ENCODE data around the gene ZNF407.
"Not testable (repeated sequence)": the region's sequence is repeated elsewhere in the genome, so short reads cannot be mapped to it uniquely, and the experiment has no call there.

The ZNF407 gene

GRCh38 chr18:74565993-74566392, 31.7 kb upstream of the ZNF407 start:
- WGBS (ENCODE audit: extremely low coverage, insufficient coverage, low lambda C conversion rate): no CpG with 5 or more reads among the region's 3 CpGs
- not testable (repeated sequence) for H2BK15ac ChIP-seq (replicated peaks; ENCODE audit: low read depth); H3K4me1 ChIP-seq (ENCODE audit: control insufficient read depth, low read depth, low read length); DNase-seq; H3K36me3 ChIP-seq (ENCODE audit: control insufficient read depth, insufficient read depth, low read length); H3K9ac ChIP-seq (ENCODE audit: low read length); H3K23ac ChIP-seq (ENCODE audit: low read length); H2BK5ac ChIP-seq (ENCODE audit: low read length); H3K79me1 ChIP-seq (ENCODE audit: low read length); H3K79me2 ChIP-seq (ENCODE audit: control insufficient read depth, insufficient read depth, low read length); H3K56ac ChIP-seq (ENCODE audit: low read length); H3K27me3 ChIP-seq (ENCODE audit: insufficient read depth, low read length, poor library complexity); H4K5ac ChIP-seq (ENCODE audit: low read length); H3K4ac ChIP-seq (ENCODE audit: low read depth, low read length); H3K4me2 ChIP-seq (ENCODE audit: low read length); H3K18ac ChIP-seq (ENCODE audit: low read length); H3K27ac ChIP-seq (ENCODE audit: low read depth, low read length); H4K8ac ChIP-seq (ENCODE audit: low read depth, low read length); H2AK5ac ChIP-seq (ENCODE audit: low read length); H2BK120ac ChIP-seq (ENCODE audit: low read depth, low read length); H3K4me3 ChIP-seq (ENCODE audit: low read length)

GRCh38 chr18:74567822-74568221, 29.8 kb upstream of the ZNF407 start:
- H4K8ac ChIP-seq (ENCODE audit: low read depth, low read length): no peak overlapping the region
- H3K18ac ChIP-seq (ENCODE audit: low read length): no peak overlapping the region
- H3K4me1 ChIP-seq (ENCODE audit: control insufficient read depth, low read depth, low read length): no peaks in the 10 kb centered on the region
- no peak overlapping the region for H2BK120ac ChIP-seq (ENCODE audit: low read depth, low read length)
- no peak overlapping the region for H3K4ac ChIP-seq (ENCODE audit: low read depth, low read length)
- no peak overlapping the region for H3K9ac ChIP-seq (ENCODE audit: low read length)
- H3K56ac ChIP-seq (ENCODE audit: low read length): no peak overlapping the region
- H3K27me3 ChIP-seq (ENCODE audit: insufficient read depth, low read length, poor library complexity): no peaks in the 10 kb centered on the region
- no peak overlapping the region for H2BK15ac ChIP-seq (replicated peaks; ENCODE audit: low read depth)
- no peaks in the 10 kb centered on the region for H3K36me3 ChIP-seq (ENCODE audit: control insufficient read depth, insufficient read depth, low read length)
- no peaks in the 10 kb centered on the region for H3K79me2 ChIP-seq (ENCODE audit: control insufficient read depth, insufficient read depth, low read length)
- no peak overlapping the region for H4K5ac ChIP-seq (ENCODE audit: low read length)
- no peak overlapping the region for H3K4me3 ChIP-seq (ENCODE audit: low read length)
- H3K27ac ChIP-seq (ENCODE audit: low read depth, low read length): no peak overlapping the region
- no CpG with 5 or more reads among the region's 7 CpGs for WGBS (ENCODE audit: extremely low coverage, insufficient coverage, low lambda C conversion rate)
- no peak for DNase-seq
- H3K23ac ChIP-seq (ENCODE audit: low read length): no peak overlapping the region
- H2BK5ac ChIP-seq (ENCODE audit: low read length): no peak overlapping the region
- H2AK5ac ChIP-seq (ENCODE audit: low read length): no peak overlapping the region
- no peak overlapping the region for H3K4me2 ChIP-seq (ENCODE audit: low read length)
- no peaks in the 10 kb centered on the region for H3K79me1 ChIP-seq (ENCODE audit: low read length)

- WGBS (ENCODE audit: extremely low coverage, insufficient coverage, low lambda C conversion rate): no CpG with 5 or more reads among the region's 4 CpGs
- H3K4ac ChIP-seq (ENCODE audit: low read depth, low read length): no peak overlapping the region
Observed at GRCh38 chr18:74569401-74569800, 28.3 kb upstream of the ZNF407 start.

DNA sequence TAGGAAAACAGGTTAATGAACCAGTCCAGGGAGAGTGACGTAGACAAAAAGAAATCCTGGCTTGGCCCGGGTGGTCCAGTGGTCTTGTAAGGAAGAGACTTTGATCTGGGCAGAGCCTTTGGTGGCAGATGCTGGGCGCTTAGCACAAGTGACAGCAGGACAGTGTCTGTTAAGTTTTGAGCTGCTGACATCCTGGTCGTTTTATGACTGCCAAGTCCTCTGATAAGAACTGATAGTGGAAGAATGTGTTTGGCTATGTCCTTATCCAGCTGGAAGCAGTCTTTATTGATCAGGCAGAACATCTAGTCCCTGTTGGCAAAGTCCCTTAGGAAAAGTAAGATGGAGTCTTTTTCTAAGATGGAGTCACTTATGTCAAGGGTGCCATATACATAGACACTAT, 27.4 kb upstream of the ZNF407 start:
- no peak overlapping the region for H3K23ac ChIP-seq (ENCODE audit: low read length)
- H4K8ac ChIP-seq (ENCODE audit: low read depth, low read length): no peak overlapping the region
- H3K36me3 ChIP-seq (ENCODE audit: control insufficient read depth, insufficient read depth, low read length): no peaks in the 10 kb centered on the region
- H2BK15ac ChIP-seq (replicated peaks; ENCODE audit: low read depth): no peak overlapping the region
- no peaks in the 10 kb centered on the region for H3K4me1 ChIP-seq (ENCODE audit: control insufficient read depth, low read depth, low read length)
- no peaks in the 10 kb centered on the region for H3K27me3 ChIP-seq (ENCODE audit: insufficient read depth, low read length, poor library complexity)
- no peak overlapping the region for H3K9ac ChIP-seq (ENCODE audit: low read length)
- no peak overlapping the region for H2BK120ac ChIP-seq (ENCODE audit: low read depth, low read length)
- whole genome bisulfite sequencing (ENCODE audit: extremely low coverage, insufficient coverage, low lambda C conversion rate): no CpG with 5 or more reads among the region's 4 CpGs
- H3K56ac ChIP-seq (ENCODE audit: low read length): no peak overlapping the region
- H3K4ac ChIP-seq (ENCODE audit: low read depth, low read length): no peak overlapping the region
- H3K4me3 ChIP-seq (ENCODE audit: low read length): no peak overlapping the region
- no peak overlapping the region for H4K5ac ChIP-seq (ENCODE audit: low read length)
- H3K79me1 ChIP-seq (ENCODE audit: low read length): no peaks in the 10 kb centered on the region
- H2AK5ac ChIP-seq (ENCODE audit: low read length): no peak overlapping the region
- no peaks in the 10 kb centered on the region for H3K79me2 ChIP-seq (ENCODE audit: control insufficient read depth, insufficient read depth, low read length)
- H3K18ac ChIP-seq (ENCODE audit: low read length): no peak overlapping the region
- no peak for DNase-seq
- H3K4me2 ChIP-seq (ENCODE audit: low read length): no peak overlapping the region
- no peak overlapping the region for H3K27ac ChIP-seq (ENCODE audit: low read depth, low read length)
- H2BK5ac ChIP-seq (ENCODE audit: low read length): no peak overlapping the region

More at GRCh38 chr18:74569401-74569800, 28.3 kb upstream of the ZNF407 start:
- H2BK15ac ChIP-seq (replicated peaks; ENCODE audit: low read depth): no peak overlapping the region
- no peak overlapping the region for H3K18ac ChIP-seq (ENCODE audit: low read length)
- no peak overlapping the region for H3K23ac ChIP-seq (ENCODE audit: low read length)
- H3K27me3 ChIP-seq (ENCODE audit: insufficient read depth, low read length, poor library complexity): no peaks in the 10 kb centered on the region
- H3K9ac ChIP-seq (ENCODE audit: low read length): no peak overlapping the region
- no peak overlapping the region for H3K4me2 ChIP-seq (ENCODE audit: low read length)
- no peak overlapping the region for H2BK5ac ChIP-seq (ENCODE audit: low read length)
- H4K5ac ChIP-seq (ENCODE audit: low read length): no peak overlapping the region
- no peaks in the 10 kb centered on the region for H3K79me2 ChIP-seq (ENCODE audit: control insufficient read depth, insufficient read depth, low read length)
- H3K27ac ChIP-seq (ENCODE audit: low read depth, low read length): no peak overlapping the region
- H3K79me1 ChIP-seq (ENCODE audit: low read length): no peaks in the 10 kb centered on the region
- no peak overlapping the region for H3K56ac ChIP-seq (ENCODE audit: low read length)
- H4K8ac ChIP-seq (ENCODE audit: low read depth, low read length): no peak overlapping the region
- H3K36me3 ChIP-seq (ENCODE audit: control insufficient read depth, insufficient read depth, low read length): no peaks in the 10 kb centered on the region
- H3K4me3 ChIP-seq (ENCODE audit: low read length): no peak overlapping the region
- no peak overlapping the region for H2BK120ac ChIP-seq (ENCODE audit: low read depth, low read length)
- H2AK5ac ChIP-seq (ENCODE audit: low read length): no peak overlapping the region
- H3K4me1 ChIP-seq (ENCODE audit: control insufficient read depth, low read depth, low read length): no peaks in the 10 kb centered on the region
- DNase-seq: no peak

DNA sequence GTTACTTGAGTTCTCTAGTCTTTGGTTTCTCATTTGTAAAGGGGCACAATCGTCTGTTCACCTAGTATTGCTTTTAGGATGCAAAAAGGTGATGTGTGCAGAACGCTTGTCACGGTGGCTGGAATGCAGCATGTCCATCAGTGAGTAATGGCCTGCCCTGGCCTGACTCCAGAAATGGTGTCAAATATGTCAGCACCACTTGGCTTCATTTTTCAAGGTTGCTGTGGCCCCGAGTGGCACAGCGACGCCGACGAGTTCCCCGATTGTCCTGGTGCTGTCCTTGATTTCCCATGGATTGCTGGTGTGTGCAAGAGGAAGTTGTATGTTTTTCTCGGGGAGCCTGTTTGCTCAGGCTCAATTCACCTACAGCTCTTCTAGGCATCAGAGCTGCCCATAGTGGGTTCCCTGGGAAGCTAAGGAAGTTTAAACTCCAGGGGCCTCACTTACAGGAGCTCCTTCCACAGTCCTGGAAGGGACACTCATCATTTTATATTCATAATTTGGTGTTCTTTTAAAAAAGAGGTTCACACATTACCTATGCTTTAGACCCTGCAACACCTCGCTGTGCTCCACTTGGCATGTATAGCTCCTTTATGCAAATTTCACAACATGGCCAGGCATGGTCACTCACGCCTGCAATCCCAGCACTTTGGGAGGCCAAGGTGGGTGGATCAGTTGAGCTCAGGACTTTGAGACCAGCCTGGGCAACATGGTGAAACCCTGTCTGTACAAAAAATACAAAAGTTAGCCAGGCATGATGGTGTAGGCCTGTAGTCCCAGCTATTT, 25.6 kb upstream of the ZNF407 start:
- Histone ChIP-seq H3K4me3 (ENCODE audit: low read length) (no peak overlapping the region), H3K4ac (ENCODE audit: low read depth, low read length) (no peak overlapping the region), H3K36me3 (ENCODE audit: control insufficient read depth, insufficient read depth, low read length) (no peaks in the 10 kb centered on the region), H3K27me3 (ENCODE audit: insufficient read depth, low read length, poor library complexity) (no peaks in the 10 kb centered on the region), H3K23ac (ENCODE audit: low read length) (no peak overlapping the region), H2BK120ac (ENCODE audit: low read depth, low read length) (no peak overlapping the region), H4K5ac (ENCODE audit: low read length) (no peak overlapping the region), H2AK5ac (ENCODE audit: low read length) (no peak overlapping the region), H2BK5ac (ENCODE audit: low read length) (no peak overlapping the region), H3K79me2 (ENCODE audit: control insufficient read depth, insufficient read depth, low read length) (no peaks in the 10 kb centered on the region), H3K18ac (ENCODE audit: low read length) (no peak overlapping the region), H3K4me1 (ENCODE audit: control insufficient read depth, low read depth, low read length) (no peaks in the 10 kb centered on the region), H3K56ac (ENCODE audit: low read length) (no peak overlapping the region), H3K79me1 (ENCODE audit: low read length) (no peaks in the 10 kb centered on the region), H3K4me2 (ENCODE audit: low read length) (no peak overlapping the region), H4K8ac (ENCODE audit: low read depth, low read length) (no peak overlapping the region), H3K27ac (ENCODE audit: low read depth, low read length) (no peak overlapping the region), H2BK15ac (replicated peaks; ENCODE audit: low read depth) (no peak overlapping the region), H3K9ac (ENCODE audit: low read length) (no peak overlapping the region)
- no peak for DNase-seq
- no CpG with 5 or more reads among the region's 12 CpGs for whole genome bisulfite sequencing (ENCODE audit: extremely low coverage, insufficient coverage, low lambda C conversion rate)

DNA sequence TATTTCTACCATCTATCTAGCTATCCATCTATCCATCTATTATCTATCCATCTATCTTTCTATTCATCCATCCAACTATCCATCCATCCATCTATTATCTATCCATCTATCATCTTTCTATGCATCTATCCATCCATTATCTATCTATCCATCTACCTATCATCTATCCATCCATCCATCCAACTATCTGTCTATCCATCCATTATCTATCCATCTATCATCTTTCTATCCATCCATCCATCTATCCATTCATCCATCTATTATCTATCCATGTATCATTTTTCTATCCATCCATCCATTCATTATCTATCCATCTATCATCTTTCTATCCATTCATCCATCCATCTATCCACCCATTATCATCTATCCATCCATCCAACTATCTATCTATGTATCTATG, 24.6 kb upstream of the ZNF407 start:
- Histone ChIP-seq H3K18ac (ENCODE audit: low read length) (no peak overlapping the region), H3K27ac (ENCODE audit: low read depth, low read length) (no peak overlapping the region), H3K9ac (ENCODE audit: low read length) (no peak overlapping the region), H2AK5ac (ENCODE audit: low read length) (no peak overlapping the region), H3K4me3 (ENCODE audit: low read length) (no peak overlapping the region), H2BK120ac (ENCODE audit: low read depth, low read length) (no peak overlapping the region), H3K56ac (ENCODE audit: low read length) (no peak overlapping the region), H3K4me2 (ENCODE audit: low read length) (no peak overlapping the region), H3K4ac (ENCODE audit: low read depth, low read length) (no peak overlapping the region), H3K27me3 (ENCODE audit: insufficient read depth, low read length, poor library complexity) (no peaks in the 10 kb centered on the region), H3K4me1 (ENCODE audit: control insufficient read depth, low read depth, low read length) (no peaks in the 10 kb centered on the region), H4K8ac (ENCODE audit: low read depth, low read length) (no peak overlapping the region), H4K5ac (ENCODE audit: low read length) (no peak overlapping the region), H3K36me3 (ENCODE audit: control insufficient read depth, insufficient read depth, low read length) (no peaks in the 10 kb centered on the region), H3K79me1 (ENCODE audit: low read length) (no peaks in the 10 kb centered on the region), H3K79me2 (ENCODE audit: control insufficient read depth, insufficient read depth, low read length) (no peaks in the 10 kb centered on the region), H2BK15ac (replicated peaks; ENCODE audit: low read depth) (no peak overlapping the region), H2BK5ac (ENCODE audit: low read length) (no peak overlapping the region), H3K23ac (ENCODE audit: low read length) (no peak overlapping the region)
- DNase-seq: no peak
